HG03045 (cell line): ENCODE results near the gene DENND1A.

Experiments used
- ATAC-seq: cut with Tn5 transposase; IDR thresholded peaks from one replicate; pipeline ENCODE4 v1.9.1; 2021; ENCODE audit warnings: mild to moderate bottlenecking, moderate library complexity; ENCODE audit not compliant: unreplicated experiment

The DENND1A gene

DNA sequence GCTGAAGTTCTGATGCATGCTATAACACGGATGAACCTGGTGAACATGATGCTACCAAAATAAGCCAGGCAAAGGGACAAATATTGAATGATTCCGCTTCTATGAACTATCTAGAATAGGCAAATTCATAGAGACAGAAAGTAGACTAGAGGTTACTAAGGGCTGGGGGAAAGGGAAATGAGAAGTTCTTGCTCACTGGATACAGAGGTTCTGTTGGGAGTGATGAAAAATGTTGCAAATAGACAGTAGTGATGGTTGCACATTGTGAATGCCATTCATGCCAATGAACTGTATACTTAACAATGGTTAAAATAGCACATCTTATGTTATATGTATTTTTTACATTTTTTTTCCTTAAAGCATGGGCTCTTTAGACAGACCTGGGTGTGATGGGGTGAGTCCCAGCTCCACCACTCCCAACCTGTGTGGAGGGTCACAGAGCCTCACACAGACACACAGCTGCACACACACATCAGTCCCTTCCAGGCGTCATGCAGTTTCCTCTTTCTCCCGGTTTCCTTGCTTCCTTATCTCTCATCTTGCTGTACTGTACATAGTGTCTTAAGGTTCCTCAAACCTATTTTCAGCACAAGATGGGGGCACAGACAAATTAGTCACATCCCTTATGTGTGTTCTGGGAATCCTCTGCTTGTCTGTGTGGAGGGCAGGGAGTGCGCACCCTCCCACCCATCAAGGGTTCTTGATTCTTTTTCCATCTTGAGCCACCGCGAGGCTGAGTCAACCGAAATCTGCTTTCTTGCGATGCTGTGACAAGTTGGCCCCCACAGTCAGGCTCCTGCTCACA lies 381.0 kb downstream of the DENND1A start:
- no peak for ATAC-seq

- ATAC-seq: no peak
Observed at GRCh38 chr9:123544007-123544827, 385.7 kb downstream of the DENND1A start.

DNA sequence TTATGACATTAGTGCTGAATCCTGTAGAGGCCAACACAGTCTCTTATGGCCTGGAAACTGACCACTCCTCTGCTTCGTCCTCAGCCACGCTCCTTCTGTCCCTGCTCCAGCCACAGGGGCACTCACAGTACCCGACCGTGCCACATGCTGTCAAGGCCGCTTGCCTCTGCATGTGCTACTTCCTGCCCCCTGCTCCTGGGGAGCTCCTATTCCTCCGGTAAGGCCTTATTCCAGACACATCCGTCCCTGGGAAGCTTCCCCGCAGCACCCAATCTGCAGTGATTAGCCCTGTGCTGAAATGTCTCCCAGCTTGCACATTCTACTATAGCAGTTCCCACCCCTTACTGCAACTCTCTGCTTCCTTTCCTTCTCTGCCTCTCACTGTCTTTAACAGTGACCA lies 386.4 kb downstream of the DENND1A start:
- no peak for ATAC-seq

DNA sequence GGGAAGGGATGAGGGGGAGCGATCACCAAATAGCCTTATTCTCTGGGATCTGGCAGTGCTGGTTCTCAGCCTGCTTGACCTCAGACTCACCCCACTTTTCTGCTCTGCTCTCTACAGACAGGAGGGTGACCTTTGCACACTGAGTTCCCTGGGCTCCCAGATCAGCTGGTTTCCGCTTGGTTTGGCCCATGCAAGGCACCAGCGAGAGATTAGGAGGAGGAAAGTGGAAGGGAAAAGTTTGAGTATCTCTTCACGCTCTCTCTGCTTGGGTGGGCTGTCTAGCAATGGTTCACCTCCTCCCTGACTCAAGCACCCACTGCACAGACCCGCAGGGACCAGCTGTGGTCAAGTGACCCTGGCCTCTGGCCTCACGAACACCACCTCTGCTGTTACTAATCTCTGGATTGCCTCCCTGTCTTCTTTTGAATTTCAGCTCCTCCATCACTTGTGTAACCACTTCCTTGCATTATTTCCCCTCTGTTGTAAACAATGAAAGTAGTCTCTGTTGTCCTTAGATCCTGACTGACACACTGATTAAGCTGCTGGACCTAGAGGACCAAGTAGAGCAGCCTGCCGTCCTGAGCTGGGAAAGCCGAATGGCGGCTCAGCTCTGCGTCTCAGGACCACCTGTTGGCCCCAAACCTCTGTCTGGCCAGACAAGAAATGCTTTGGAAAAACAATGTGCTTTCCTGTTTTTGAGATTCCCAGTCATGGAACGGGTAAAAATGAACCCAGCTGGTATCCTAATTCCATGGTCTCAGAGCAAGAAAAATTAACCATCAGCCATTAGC lies 387.3 kb downstream of the DENND1A start:
- no peak for ATAC-seq

DNA sequence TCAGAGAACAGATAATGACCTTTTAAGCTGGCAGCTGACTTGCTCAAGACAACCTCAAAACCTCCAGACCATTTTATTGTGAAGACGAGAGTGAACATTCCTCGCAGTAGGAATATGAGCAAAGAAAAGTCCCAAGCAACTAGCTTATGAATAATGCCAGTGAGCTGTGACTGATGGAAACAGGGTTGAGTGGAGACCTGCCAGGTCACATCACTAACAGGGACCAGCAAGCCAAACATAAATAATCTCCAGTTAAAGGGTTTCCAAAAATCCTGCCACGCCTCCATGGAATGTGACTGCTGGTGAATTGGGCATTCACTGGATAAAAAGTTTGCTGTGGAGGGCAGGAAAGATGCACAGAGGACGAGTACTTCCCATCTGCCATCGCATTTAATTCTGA lies 388.5 kb downstream of the DENND1A start:
- ATAC-seq: no peak

DNA sequence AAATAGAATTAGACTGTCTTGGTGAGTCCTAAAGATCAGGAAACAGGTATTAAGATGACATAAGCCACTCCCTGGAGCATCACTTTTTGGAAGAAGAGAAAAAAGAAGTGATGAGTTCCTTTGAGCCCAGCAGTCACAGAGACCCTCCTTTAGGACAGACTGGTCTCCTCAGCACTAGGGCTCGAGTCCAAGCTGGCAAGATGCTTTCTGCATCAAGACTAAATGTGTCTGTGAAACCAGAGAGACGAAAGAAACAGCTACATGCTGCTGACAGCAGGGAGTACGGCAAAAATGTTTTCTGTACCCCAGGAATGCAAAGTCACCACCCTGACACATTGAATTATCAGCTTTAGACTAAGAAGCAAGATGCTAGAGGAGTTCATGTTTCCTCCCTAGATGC lies 389.5 kb downstream of the DENND1A start:
- ATAC-seq: no peak

DNA sequence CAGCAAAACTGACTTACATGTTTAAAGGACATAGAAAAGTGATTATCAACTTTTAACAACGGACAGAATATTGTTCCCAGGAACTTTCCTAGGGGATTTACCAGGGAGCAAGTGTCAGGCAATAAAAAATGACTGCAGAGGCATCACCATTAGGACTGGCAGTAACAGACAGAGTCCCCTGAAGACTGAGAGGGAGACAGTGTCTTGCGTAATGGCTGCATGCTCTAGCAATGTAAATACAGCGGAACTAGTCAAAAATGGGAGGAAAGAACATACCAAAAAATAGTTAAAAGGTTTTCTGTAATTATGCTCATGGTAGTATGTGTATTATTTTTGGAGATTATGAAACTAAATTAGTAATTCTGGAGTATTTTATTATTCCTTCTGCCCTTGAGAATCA lies 392.1 kb downstream of the DENND1A start:
- ATAC-seq: no peak

DNA sequence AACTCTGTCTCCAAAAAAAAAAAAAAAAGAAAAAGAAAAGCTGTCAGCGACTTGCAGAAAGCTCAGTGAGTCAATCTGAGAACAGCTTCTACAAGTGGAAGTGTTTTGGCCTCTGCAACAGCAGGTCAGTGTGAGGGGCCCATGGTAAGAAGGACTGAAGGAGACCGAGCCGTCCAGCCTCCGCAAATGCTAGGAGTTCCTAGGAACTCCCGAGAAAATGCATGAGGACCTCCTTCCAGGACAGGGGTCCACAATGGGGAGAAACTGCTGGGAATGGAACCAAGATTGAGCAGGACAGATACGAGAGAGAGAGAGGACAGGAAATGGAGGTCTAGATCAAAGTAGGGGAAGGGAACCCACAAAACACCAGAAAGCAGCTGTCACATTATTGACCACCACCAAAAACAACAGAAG lies 393.5 kb downstream of the DENND1A start:
- ATAC-seq: no peak

DNA sequence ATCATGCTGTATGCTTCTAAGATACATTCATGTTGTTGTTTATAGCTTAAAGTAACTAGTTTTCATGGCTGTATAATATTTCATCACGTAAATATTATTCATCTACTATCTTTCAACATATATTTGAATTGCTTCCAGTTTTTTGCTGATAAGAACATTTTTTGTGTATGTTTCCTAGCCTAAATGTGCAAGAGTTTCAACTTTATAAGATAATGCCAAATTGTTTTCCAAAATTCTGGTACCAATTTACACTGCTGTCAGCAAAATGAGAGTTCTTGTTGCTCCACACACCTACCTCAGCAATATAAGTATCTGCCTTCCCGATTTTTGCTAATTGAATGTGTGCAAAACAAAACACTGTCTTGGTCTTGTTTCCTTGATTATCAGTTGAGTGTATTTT lies 395.6 kb downstream of the DENND1A start:
- no peak for ATAC-seq

- ATAC-seq: no peak
Observed at GRCh38 chr9:123530244-123530643, 399.7 kb downstream of the DENND1A start.

GRCh38 chr9:123528501-123528900 lies 401.4 kb downstream of the DENND1A start:
- no peak for ATAC-seq

DNA sequence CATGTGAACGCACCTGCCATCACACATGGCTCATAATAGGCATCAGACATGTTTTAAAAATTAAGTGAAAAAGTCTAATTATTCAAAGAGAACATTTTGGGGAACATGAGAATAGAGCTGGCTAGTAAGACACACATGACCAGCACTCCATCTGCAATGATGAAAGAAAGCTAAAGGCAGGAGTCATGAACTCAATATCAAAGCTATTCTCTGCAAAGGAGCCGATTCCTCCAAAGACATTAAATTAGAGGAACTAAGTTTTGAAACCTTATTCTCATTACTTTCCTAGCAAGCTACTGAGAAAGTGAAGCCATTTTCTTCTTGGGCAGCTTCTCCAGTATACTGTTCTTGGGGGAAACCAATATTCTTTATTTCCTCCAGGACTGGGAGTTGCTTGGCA lies 401.9 kb downstream of the DENND1A start:
- ATAC-seq: no peak

GRCh38 chr9:123525957-123526356 lies 404.0 kb downstream of the DENND1A start:
- no peak for ATAC-seq

- no peak for ATAC-seq
Observed at GRCh38 chr9:123525424-123525823, 404.5 kb downstream of the DENND1A start.

DNA sequence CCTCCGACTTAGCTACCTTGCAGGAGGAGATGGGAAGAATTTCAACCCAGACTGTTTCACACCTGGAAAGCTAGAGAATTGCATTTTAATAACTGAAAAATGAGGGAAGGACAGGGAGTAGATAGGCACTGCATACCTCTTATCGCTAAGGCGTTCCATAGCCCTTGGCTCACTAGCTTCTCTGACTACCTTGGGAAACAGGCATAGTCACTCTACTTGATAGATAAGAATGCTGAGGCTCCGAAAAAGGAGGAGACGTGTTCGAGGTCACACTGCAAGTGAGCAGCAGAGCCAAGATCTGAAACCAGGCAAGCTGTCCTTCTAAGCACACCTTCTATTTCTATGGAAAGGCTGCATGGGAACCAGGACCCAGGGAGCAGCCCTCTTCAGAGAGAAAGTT lies 405.1 kb downstream of the DENND1A start:
- no peak for ATAC-seq

- no peak for ATAC-seq
Observed at GRCh38 chr9:123523845-123524244, 406.1 kb downstream of the DENND1A start.

- ATAC-seq: no peak
Observed at GRCh38 chr9:123523001-123523400, 406.9 kb downstream of the DENND1A start.

DNA sequence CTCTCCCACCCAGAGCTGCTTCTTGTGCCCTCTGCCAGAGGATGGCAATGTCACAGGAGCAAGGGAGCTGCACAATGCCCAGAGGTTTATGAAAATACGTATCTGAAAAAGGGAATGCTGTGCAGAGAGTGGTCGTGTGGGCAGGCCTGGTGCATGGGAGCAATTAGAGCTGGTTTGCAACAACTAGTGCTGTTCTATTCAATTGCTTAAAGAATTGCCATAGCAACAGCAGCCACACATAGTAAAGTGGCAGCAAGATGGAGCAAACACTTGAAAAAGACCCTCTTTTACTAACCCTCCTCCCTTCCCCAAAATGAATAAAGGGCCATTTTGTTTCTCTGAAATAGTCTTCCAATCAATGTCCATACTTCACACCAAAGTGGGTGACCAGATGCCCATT lies 407.7 kb downstream of the DENND1A start:
- no peak for ATAC-seq

GRCh38 chr9:123518338-123518737 lies 411.6 kb downstream of the DENND1A start:
- no peak for ATAC-seq

DNA sequence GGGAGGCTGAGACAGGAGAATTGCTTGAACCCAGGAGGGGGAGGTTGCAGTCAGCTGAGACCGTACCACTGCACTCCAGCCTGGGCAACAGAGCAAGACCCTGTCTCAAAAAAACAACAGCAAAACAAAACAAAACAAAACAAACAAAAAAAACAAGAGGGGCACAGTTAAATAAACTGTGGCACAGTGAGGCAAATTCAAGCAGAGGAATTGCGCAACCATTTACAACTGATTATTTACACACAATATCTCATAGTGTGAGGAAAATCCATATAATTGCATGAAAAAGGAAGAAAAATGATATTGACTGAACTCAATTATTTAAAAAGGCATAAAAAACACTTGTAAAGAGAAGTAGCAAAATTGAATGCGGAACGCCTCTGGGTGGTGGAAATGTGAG lies 412.4 kb downstream of the DENND1A start:
- ATAC-seq: no peak

DNA sequence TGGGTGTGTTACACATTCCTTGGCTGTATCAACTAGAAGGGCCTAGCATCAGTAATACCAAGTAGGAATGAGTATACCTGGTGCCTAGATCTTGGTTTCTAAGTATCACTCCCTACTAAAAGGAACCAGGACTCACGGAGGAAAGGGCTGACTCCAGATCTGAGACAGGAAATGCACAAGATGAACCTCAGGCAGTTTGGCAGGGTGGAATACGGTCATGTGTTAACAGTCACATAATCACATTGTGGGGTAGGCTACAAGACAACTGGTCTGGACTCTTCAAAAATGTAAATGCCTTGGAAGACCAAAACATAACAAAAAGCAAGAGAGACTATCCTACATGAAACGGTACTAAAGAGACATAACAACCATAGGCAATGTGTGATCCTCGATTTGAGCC lies 415.2 kb downstream of the DENND1A start:
- ATAC-seq: no peak
